Amniotic epithelial cell (primary cell): ENCODE results near the gene OSER1.
A peak's percentile ranks its signal among the peaks of the same experiment; 100 is the strongest.
"Not testable (repeated sequence)": the region's sequence is repeated elsewhere in the genome, so short reads cannot be mapped to it uniquely, and the experiment has no call there.

Experiments used
- DNase-seq: peaks from one replicate; pipeline ENCODE4 v3.0.0-alpha.2; 2010; ENCODE audit warnings: low read depth

Gene OSER1

GRCh38 chr20:44200371-44200770 lies 10.2 kb downstream of the OSER1 start:
- no peak for DNase-seq

GRCh38 chr20:44199877-44200276 lies 10.7 kb downstream of the OSER1 start:
- DNase-seq = no peak

- DNase-seq = no peak
These were observed 11.7 kb downstream of the OSER1 start for GRCh38 chr20:44198872-44199271.

- no peak for DNase-seq
These were observed 14.3 kb downstream of the OSER1 start for GRCh38 chr20:44196271-44196670.

- no peak for DNase-seq
These were observed 15.0 kb downstream of the OSER1 start for GRCh38 chr20:44195605-44196004.

- no peak for DNase-seq
These were observed 16.8 kb downstream of the OSER1 start for GRCh38 chr20:44193801-44194200.

- DNase-seq = not testable (repeated sequence)
These were observed 18.9 kb downstream of the OSER1 start for GRCh38 chr20:44191640-44192039.

- DNase-seq = peak; percentile 71
These were observed 20.2 kb downstream of the OSER1 start for GRCh38 chr20:44190197-44190852.

GRCh38 chr20:44188752-44189151 lies 21.8 kb downstream of the OSER1 start:
- peak; percentile 69 for DNase-seq

- DNase-seq = peak; percentile 35
These were observed 22.5 kb downstream of the OSER1 start for GRCh38 chr20:44187772-44188709.

- DNase-seq = peak; percentile 62
These were observed 23.4 kb downstream of the OSER1 start, which contains the start of gene JPH2 for GRCh38 chr20:44187054-44187771. Gene JPH2, minus strand, starts transcription at chr20:44187188. Its CDS starts 483 bp downstream, at chr20:44186705.

GRCh38 chr20:44186674-44187053 lies 23.9 kb downstream of the OSER1 start:
- no peak for DNase-seq

- DNase-seq = no peak
These were observed 24.4 kb downstream of the OSER1 start for GRCh38 chr20:44186201-44186600.

- DNase-seq = no peak
These were observed 25.0 kb downstream of the OSER1 start for GRCh38 chr20:44185574-44185973.

GRCh38 chr20:44183282-44183681 lies 27.3 kb downstream of the OSER1 start:
- DNase-seq = no peak

GRCh38 chr20:44182863-44183262 lies 27.7 kb downstream of the OSER1 start:
- DNase-seq = no peak

GRCh38 chr20:44182135-44182765 lies 28.3 kb downstream of the OSER1 start:
- DNase-seq = no peak

- no peak for DNase-seq
These were observed 29.0 kb downstream of the OSER1 start for GRCh38 chr20:44181611-44182010.

- DNase-seq = no peak
These were observed 29.8 kb downstream of the OSER1 start for GRCh38 chr20:44180814-44181213.

GRCh38 chr20:44176833-44177534 lies 33.6 kb downstream of the OSER1 start:
- DNase-seq = no peak

GRCh38 chr20:44174996-44175765 lies 35.4 kb downstream of the OSER1 start:
- DNase-seq = no peak
